AG10803 (cell line): ENCODE measurements around the gene DNAAF9.

Source experiments
- DNase-seq: peaks from one replicate; pipeline ENCODE4 v3.0.0; 2010; ENCODE audit warnings: low read depth
- H3K4me3 ChIP-seq: 2 replicates; pipeline ENCODE4 v1.5.1; 2011; ENCODE audit warnings: mild to moderate bottlenecking, low read length, control low read depth
- CTCF ChIP-seq: conservative IDR thresholded peaks from 2 replicates; pipeline ENCODE4 v1.5.1; 2011; ENCODE audit warnings: mild to moderate bottlenecking, low read length, control low read depth, inconsistent platforms

The DNAAF9 gene

GRCh38 chr20:3412600-3413392 lies 5.3 kb upstream of the DNAAF9 start:
- DNase-seq, result no peak
- no peak overlapping the region for H3K4me3 ChIP-seq
- TF ChIP-seq CTCF, result no peak

GRCh38 chr20:3410464-3410863 lies 3.0 kb upstream of the DNAAF9 start:
- DNase-seq, result no peak

GRCh38 chr20:3409417-3409816 lies 1.9 kb upstream of the DNAAF9 start:
- H3K4me3 ChIP-seq, result no peak overlapping the region
- DNase-seq, result no peak
- TF ChIP-seq CTCF, result no peak

More at GRCh38 chr20:3410464-3410863, 3.0 kb upstream of the DNAAF9 start:
- TF ChIP-seq CTCF, result no peak
- H3K4me3 ChIP-seq, result no peak overlapping the region

- peak overlapping the region; percentile 85 for H3K4me3 ChIP-seq
- TF ChIP-seq CTCF, result no peak
- peak; percentile 69 for DNase-seq
Measured at GRCh38 chr20:3407771-3408637, 535 bp upstream of the DNAAF9 start.

- DNase-seq, result no peak
- H3K4me3 ChIP-seq, result peak overlapping the region; percentile 85
- TF ChIP-seq CTCF, result no peak
Measured at GRCh38 chr20:3406481-3407039, 909 bp downstream of the DNAAF9 start.

- peak overlapping the region; percentile 85 for H3K4me3 ChIP-seq
- DNase-seq, result no peak
Measured at GRCh38 chr20:3405696-3406358, 1.6 kb downstream of the DNAAF9 start.

More at GRCh38 chr20:3405696-3406358, 1.6 kb downstream of the DNAAF9 start:
- no peak for TF ChIP-seq CTCF
